Measurements from ENCODE around the gene SCO2.

SCO2 gene

DNA sequence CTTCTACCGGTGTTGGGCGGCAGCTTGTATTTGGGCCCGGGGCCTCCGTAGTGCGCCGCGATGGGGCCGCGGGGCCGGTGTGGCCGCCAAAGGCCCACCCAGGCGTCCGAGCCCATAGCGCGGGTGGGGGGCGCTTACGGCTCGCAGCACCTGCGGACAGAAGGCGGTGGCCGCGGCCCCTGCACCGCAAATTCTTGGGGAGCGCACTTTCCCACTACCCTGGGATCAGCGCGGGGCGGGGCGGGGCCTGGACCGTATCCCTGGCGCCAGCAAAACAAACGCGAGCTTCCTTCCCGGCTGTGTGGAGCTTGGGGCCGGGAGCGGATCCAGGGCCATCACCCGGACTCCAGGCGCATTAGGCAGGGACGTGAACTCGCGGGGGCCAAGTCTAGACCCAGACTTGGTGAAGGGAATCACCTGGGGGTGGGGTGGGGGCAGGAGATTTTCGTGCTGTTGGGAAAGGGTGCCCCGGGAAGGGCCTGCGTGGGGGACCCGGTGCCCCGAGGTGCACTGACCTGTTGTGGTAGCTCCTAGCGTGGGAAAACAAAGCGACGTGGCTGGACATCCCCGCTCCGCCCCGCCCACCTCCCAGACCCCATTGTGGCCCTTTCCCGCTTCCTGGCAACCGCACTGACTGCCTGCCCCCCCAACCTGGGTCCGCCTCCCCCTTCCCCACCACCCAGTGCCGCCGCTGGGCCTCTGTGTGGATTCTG, 6.7 kb upstream of the SCO2 start:
- H3K4me1 Mint-ChIP-seq (ENCODE audit: low read depth): peaks cover 60% of the 10 kb centered on the region
- peaks cover 57% of the 10 kb centered on the region for H3K36me3 Mint-ChIP-seq (ENCODE audit: low read depth)
- H3K27ac Mint-ChIP-seq: peak overlapping the region; percentile 95
- intact Hi-C loops (cut with micrococcal nuclease): loop anchor here (1.0 to 2.0 kb wide), 2 partner anchors 10 to 51 kb away; partner anchors contain the start of gene CHKB
- peak overlapping the region; percentile 97 for H3K4me3 Mint-ChIP-seq
- no peaks in the 10 kb centered on the region for H3K9me3 Mint-ChIP-seq
- no peaks in the 10 kb centered on the region for H3K27me3 Mint-ChIP-seq

DNA sequence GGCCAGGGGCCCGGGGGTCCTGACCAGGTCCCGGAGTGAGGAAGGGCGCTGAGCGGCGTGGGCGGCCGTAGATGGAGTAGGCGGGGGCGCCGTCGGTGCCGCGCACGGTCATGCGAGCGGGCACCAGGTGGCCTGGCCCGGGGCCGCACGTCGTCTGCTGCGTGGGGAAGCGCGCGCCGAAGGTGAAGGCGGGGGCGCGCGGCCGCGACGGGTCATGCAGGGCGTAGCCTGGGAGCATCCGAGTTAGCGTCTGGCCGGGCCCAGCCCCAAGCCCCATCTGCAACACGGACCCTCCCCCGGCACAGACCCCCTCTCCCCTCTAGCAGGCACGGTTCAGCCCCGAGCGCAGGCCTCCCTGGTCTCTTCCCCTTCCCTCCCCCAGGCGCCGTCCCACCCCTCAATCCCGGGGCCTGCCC, 6.2 kb upstream of the SCO2 start:
- Mint-ChIP-seq H3K27me3 (no peaks in the 10 kb centered on the region), H3K9me3 (no peaks in the 10 kb centered on the region), H3K36me3 (ENCODE audit: low read depth) (peaks cover 63% of the 10 kb centered on the region), H3K4me3 (peak overlapping the region; percentile 97), H3K27ac (peak overlapping the region; percentile 95), H3K4me1 (ENCODE audit: low read depth) (peaks cover 61% of the 10 kb centered on the region)
- intact Hi-C loops (cut with micrococcal nuclease): loop anchor here (2.0 kb wide), 1 partner anchor 51 kb away; the partner anchor contains the start of gene CHKB

DNA sequence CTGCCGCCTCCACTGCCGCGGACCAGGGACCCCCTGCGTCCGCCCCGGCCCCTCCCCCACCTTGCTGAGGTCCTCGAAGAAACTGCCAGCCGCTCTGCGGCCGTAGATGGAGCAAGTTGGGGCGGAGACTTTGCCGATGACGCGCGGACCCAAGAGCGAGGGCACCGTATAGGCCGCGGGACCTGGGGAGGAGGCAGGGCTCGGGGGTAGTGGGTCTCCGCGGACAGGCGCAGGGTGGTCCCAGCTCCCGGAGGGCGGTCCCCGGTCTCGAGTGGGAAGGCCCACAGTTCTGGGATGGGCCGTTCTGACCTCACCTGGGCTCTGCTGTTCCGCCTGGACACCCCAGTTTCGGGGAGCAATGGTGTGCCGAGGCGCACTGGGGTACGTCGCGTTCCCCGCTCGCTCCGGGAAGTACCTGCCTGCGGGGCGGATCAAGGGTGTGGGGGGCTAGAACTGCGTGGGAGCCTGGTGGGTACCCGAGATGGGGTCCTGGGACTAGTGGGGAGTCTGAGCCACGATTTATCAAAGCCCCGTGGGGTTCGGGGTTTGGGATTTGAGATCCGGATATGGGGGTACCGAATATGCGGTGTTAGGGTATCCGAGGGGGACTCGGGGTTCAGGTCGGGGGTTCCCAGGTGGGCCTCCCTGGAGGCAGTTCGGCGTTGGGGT, 5.6 kb upstream of the SCO2 start:
- H3K4me1 Mint-ChIP-seq (ENCODE audit: low read depth): peaks cover 62% of the 10 kb centered on the region
- peaks cover 66% of the 10 kb centered on the region for H3K36me3 Mint-ChIP-seq (ENCODE audit: low read depth)
- H3K27me3 Mint-ChIP-seq: no peaks in the 10 kb centered on the region
- intact Hi-C loops (cut with micrococcal nuclease): loop anchor here (1.0 to 2.0 kb wide), 2 partner anchors 8 to 52 kb away; partner anchors contain the start of gene CHKB
- peak overlapping the region; percentile 95 for H3K27ac Mint-ChIP-seq
- H3K4me3 Mint-ChIP-seq: peak overlapping the region; percentile 97
- no peaks in the 10 kb centered on the region for H3K9me3 Mint-ChIP-seq

DNA sequence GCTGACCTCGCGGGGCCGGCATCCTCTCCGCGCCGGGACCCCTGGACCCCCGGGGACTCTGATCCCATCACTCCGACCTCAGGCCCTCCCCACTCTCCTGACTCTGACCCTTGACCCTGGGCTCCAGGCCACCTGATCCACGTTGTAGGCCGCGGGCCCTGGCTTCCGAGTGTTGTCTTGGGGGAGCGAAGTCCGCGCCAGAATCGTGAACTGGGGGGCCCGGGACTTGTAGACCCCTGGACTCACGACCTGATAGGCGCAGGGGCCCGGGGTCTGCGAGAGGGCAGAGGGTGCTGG, 5.1 kb upstream of the SCO2 start:
- H3K27me3 Mint-ChIP-seq: no peaks in the 10 kb centered on the region
- H3K36me3 Mint-ChIP-seq (ENCODE audit: low read depth): peaks cover 67% of the 10 kb centered on the region
- peaks cover 62% of the 10 kb centered on the region for H3K4me1 Mint-ChIP-seq (ENCODE audit: low read depth)
- H3K27ac Mint-ChIP-seq: peak overlapping the region; percentile 95
- intact Hi-C loops (cut with micrococcal nuclease): loop anchor here (1.0 to 2.0 kb wide), 2 partner anchors 9 to 52 kb away; partner anchors contain the start of gene CHKB
- peak overlapping the region; percentile 97 for H3K4me3 Mint-ChIP-seq
- H3K9me3 Mint-ChIP-seq: no peaks in the 10 kb centered on the region

DNA sequence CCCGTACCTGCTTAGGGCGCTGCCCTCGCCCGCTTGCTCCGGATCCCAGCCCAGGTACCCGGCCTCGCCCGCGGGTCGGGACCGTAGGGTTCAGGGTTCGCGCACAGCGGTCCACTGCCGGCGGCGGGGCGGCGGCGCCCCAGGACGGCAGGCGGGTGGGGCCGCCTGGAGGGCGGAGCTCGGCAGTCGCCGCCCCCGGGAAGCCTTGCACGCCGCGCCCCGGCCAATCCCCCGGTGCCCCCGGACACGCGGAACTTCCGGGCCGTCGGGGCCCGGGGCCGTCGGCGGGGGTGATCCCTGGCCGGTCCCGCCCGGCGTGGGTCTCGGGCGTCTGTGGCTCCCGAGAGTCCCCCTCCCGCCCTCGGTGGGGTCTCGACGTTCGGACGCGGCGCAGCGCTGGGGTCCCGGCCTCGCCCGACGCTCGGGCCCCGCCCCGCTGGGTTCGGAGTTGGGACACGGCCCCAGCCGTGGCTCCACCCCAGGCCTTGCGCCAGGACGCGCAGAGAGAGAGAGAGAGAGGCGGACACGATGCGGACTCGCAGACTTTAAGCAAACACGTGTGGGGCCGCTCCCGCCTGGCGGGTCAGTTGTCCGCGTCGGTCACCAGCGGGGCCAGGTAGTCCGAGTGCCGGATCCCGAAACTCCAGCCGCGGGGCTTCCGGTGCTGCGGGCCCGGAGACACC, 4.6 kb upstream of the SCO2 start, which contains the start of gene TYMP:
TSS of gene TYMP (minus strand) at position 116 of the 683 bp plus-strand sequence. CDS start 303 bp downstream, outside the sequence.
- Mint-ChIP-seq H3K4me3 (peak within 1 kb of the TSS; percentile 97), H3K27me3 (no peaks in the 10 kb centered on the region), H3K9me3 (no peaks in the 10 kb centered on the region), H3K36me3 (ENCODE audit: low read depth) (peaks cover 71% of the 10 kb centered on the region), H3K27ac (peak within 1 kb of the TSS; percentile 95), H3K4me1 (ENCODE audit: low read depth) (peaks cover 58% of the 10 kb centered on the region)
- intact Hi-C loops (cut with micrococcal nuclease): loop anchor here (1.0 to 5.0 kb wide), 3 partner anchors 9 to 92 kb away; partner anchors contain the start of gene CHKB

DNA sequence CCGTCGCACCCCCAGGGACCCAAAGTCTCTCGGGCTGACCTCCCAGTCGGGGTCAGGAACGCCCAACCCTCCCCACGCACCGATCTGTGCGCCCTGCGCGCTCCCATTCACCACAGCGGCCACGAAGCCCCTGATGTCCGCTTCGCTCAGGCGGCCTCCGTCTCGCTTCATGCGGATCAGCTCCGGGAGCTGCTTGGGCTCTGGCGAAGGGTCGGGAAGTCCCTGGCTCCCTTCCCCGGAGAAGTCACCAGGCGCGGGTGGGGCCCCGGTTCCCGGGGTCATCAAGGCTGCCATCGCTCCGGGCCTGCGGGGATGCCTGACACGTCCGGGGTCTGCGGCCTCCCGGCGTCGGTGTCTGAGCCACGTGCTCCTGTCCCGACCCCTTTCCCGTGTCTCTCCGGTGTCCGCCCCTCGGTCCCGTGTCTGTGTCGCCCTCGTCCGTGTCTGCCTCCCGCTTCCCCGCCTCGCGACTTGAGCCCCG, 4.1 kb upstream of the SCO2 start:
- H3K27me3 Mint-ChIP-seq: no peaks in the 10 kb centered on the region
- H3K4me1 Mint-ChIP-seq (ENCODE audit: low read depth): peaks cover 58% of the 10 kb centered on the region
- peak overlapping the region; percentile 95 for H3K27ac Mint-ChIP-seq
- H3K4me3 Mint-ChIP-seq: peak overlapping the region; percentile 97
- no peaks in the 10 kb centered on the region for H3K9me3 Mint-ChIP-seq
- H3K36me3 Mint-ChIP-seq (ENCODE audit: low read depth): peaks cover 77% of the 10 kb centered on the region
- intact Hi-C loops (cut with micrococcal nuclease): loop anchor here (5.0 kb wide), 1 partner anchor 93 kb away; no protein-coding TSS in a partner anchor

DNA sequence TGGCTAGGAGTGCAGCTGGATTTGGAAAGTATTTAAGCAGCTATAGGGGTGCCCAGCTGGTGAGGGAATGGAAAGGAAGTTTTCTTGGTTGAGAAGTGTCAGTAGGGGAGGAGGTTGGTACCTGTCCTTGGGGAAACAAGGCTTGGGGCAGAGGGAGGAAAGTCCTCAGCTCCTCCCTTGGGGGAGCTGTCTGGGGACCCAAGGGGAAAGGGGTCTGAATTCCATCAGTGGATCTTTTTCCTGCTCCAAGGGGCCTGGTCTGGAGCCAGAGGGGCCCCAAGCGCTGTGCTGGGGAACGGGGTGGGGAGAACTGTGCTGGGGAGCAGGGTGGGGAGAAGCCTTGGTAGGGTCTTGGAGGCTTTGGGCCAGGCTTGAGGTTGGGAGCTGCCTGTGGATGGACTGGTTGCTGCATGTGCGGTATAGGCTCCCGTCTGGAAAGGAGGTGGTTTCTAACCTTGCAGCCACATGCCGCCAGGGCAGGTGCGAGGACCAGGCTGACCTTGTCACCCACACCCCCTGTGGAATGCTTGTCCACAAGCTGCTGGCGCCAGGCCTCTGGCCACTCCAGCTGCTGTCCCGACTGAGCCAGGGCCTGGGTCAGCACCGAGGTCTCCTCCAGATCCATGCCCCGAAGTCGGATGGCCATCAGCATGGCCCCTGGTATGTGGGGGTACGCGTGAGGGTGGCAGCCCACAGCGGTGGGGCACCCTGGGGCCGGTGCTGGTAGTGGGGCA, 3.5 kb upstream of the SCO2 start:
- H3K4me1 Mint-ChIP-seq (ENCODE audit: low read depth): peaks cover 57% of the 10 kb centered on the region
- peaks cover 83% of the 10 kb centered on the region for H3K36me3 Mint-ChIP-seq (ENCODE audit: low read depth)
- peak overlapping the region; percentile 95 for H3K27ac Mint-ChIP-seq
- no peaks in the 10 kb centered on the region for H3K27me3 Mint-ChIP-seq
- H3K9me3 Mint-ChIP-seq: no peaks in the 10 kb centered on the region
- intact Hi-C loops (cut with micrococcal nuclease): loop anchor here (5.0 kb wide), 1 partner anchor 93 kb away; no protein-coding TSS in a partner anchor
- peak overlapping the region; percentile 97 for H3K4me3 Mint-ChIP-seq

DNA sequence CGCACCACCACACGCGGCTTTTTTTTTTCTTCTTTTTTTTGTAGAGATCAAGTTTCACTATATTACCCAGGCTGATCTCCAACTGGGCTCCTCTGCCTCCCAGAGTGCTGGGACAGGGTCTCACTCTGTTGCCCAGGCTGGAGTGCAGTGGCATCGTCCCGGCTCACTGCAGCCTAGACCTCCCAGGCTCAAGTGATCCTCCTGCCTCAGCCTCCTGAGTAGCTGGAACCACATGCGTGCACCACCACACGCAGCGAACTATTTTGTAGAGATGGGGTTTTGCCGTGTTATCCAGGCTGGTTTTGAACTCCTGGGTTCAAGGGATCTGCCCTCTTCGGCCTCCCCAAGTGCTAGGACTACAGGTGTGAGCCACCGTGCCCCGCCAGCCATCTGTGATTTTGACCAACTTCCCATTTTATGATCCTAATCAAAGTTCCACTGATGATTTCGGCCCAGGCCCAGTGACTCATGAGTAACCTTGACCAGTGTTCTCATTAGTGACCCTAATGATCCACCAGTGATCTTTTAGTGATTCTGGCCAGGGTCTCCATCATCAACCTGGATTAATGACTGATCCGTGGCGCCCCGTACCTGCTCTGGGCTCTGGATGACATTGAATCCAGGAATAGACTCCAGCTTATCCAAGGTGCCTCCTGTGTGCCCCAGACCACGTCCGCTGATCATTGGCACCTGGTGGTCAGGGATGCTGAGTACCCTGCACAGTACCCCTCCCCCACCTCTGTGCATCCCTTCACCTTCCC, 2.7 kb upstream of the SCO2 start:
- H3K27me3 Mint-ChIP-seq: no peaks in the 10 kb centered on the region
- intact Hi-C loops (cut with micrococcal nuclease): loop anchor here (2.0 to 5.0 kb wide), 2 partner anchors 17 to 94 kb away; partner anchors contain the start of gene KLHDC7B
- peak overlapping the region; percentile 95 for H3K27ac Mint-ChIP-seq
- H3K4me1 Mint-ChIP-seq (ENCODE audit: low read depth): peaks cover 55% of the 10 kb centered on the region
- H3K36me3 Mint-ChIP-seq (ENCODE audit: low read depth): peaks cover 87% of the 10 kb centered on the region
- no peaks in the 10 kb centered on the region for H3K9me3 Mint-ChIP-seq
- peak overlapping the region; percentile 97 for H3K4me3 Mint-ChIP-seq

DNA sequence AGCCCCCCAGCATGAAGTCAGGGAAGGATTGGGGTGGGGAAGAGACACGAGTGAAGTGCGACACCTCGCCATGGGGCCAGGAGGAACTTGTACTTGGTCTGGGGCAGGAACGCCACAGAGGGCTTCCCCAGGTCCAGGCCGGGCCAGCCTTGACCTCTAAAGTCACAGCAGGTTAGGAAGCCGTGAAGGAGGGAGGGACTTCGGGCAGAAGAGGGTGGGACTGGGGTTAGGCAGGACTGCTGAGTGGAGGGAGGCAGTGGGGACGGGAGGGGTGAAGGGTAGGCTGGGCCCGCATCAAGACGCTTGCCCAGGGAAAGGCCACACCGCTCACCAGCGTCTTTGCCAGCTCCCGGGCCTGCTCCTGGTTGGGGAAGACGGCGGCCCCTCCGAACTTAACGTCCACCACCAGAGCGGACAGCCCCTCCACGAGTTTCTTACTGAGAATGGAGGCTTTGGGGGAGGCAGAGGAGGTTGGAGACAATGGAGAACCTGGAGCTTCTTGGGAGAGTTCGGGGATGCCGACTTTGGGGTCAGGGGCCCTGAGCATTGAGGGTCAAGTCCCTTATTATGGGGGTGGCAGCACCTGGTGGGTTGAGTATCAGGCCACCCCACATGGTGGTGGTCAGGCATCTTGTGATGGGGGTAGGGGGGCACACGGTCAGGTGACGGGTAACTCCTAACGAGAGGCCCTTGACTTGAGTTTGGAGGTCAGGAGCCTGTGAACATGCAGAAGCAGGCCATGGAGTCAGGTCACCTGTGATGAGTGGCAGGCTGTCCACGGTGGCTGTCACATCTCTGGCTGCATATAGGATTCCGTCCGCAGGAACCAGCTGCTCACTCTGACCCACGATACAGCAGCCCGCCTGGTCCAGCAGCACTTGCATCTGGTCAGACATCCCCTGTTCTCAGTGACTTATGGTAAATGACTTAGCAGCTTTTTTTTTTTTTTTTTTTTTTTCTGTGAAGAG, 1.7 kb upstream of the SCO2 start:
- intact Hi-C loops (cut with micrococcal nuclease): loop anchor here (2.0 to 5.0 kb wide), 2 partner anchors 18 to 95 kb away; partner anchors contain the start of gene KLHDC7B
- Mint-ChIP-seq H3K4me3 (peak overlapping the region; percentile 97), H3K36me3 (ENCODE audit: low read depth) (peaks cover 88% of the 10 kb centered on the region), H3K27me3 (no peaks in the 10 kb centered on the region), H3K27ac (peak overlapping the region; percentile 95), H3K4me1 (ENCODE audit: low read depth) (peaks cover 52% of the 10 kb centered on the region), H3K9me3 (no peaks in the 10 kb centered on the region)

DNA sequence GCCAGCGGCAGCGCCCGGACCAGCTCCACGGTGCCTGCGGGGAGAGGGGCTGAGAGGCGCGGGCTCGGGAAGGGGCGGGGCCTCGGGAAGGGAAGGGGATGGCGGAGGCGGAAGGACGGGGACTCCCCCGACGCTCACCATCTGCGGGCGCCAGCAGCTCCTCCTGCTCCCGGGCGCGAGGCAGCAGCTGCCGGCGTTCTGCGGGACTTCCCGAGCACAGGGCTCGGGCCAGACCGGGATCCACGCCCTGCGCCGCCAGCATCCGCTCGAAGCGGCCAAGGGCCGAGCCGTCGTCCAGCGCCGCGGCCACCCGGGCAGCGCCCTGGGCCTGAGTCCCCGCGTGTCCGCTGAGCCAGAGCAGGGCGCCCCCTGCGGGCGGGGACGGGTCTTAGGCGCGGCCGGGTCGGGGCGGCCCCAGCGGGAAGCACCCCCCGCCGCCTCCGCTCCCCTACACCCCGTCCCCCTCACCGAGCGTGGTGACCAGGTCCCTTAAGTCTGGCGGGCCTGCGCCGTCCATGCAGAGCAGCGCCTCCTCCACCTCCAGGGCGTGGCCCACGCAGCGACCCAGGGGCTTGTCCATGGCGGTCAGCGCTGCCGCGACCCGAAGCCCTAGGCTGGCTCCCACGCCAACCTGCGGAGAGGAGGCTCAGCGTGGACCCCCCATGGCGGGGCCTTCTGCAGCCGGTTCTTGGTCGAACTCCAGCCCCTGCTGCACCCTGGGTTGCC, 873 bp upstream of the SCO2 start:
- H3K36me3 Mint-ChIP-seq (ENCODE audit: low read depth): peaks cover 93% of the 10 kb centered on the region
- peak overlapping the region; percentile 95 for H3K27ac Mint-ChIP-seq
- peak overlapping the region; percentile 97 for H3K4me3 Mint-ChIP-seq
- no peaks in the 10 kb centered on the region for H3K9me3 Mint-ChIP-seq
- peaks cover 52% of the 10 kb centered on the region for H3K4me1 Mint-ChIP-seq (ENCODE audit: low read depth)
- H3K27me3 Mint-ChIP-seq: no peaks in the 10 kb centered on the region
- intact Hi-C loops (cut with micrococcal nuclease): loop anchor here (2.0 to 5.0 kb wide), 2 partner anchors 19 to 96 kb away; partner anchors contain the start of gene KLHDC7B

DNA sequence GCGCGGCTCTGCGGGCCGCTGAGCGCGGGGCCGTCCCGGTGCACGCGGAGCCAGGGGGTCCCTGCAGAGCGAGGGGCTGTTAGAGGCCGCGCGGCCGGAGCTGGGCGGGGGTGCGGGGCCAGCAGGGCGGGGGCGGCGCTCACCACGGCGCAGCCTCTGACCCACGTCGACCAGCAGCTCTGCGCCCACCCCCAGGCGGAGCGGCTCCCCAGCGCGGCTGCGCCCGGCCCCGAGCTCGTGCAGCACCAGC, 385 bp upstream of the SCO2 start:
- peaks cover 52% of the 10 kb centered on the region for H3K4me1 Mint-ChIP-seq (ENCODE audit: low read depth)
- H3K4me3 Mint-ChIP-seq: peak overlapping the region; percentile 97
- H3K36me3 Mint-ChIP-seq (ENCODE audit: low read depth): peaks cover 93% of the 10 kb centered on the region
- no peaks in the 10 kb centered on the region for H3K9me3 Mint-ChIP-seq
- intact Hi-C loops (cut with micrococcal nuclease): loop anchor here (1.0 to 5.0 kb wide), 3 partner anchors 19 to 97 kb away; partner anchors contain the start of genes KLHDC7B and SYCE3
- peak overlapping the region; percentile 95 for H3K27ac Mint-ChIP-seq
- no peaks in the 10 kb centered on the region for H3K27me3 Mint-ChIP-seq

All from dendritic cell treated with granulocyte-macrophage colony-stimulating factor and Interleukin-4, amounts not matched to agents 40 ng/mL and 50 ng/mL, for 4 days (primary cell).